Left ventricle myocardium inferior (tissue), 1 donor: ENCODE data around the gene GDF11. TPM values are rescaled to one million over a fixed set of nuclear protein-coding genes. Genes with fewer than 3 reads are reported as not detected.

Experiments used
- DNase-seq: peaks from one replicate; pipeline ENCODE4 v3.0.0-alpha.2; 2020
- H3K27ac ChIP-seq: fragments of 200-600 bp; replicated peaks from 2 replicates; pipeline ENCODE4 v1.8.0; 2021
- H3K27me3 ChIP-seq: fragments of 200-600 bp; 2 replicates; pipeline ENCODE4 v1.8.0; 2021; ENCODE audit warnings: low read depth
- H3K36me3 ChIP-seq: fragments of 200-600 bp; 2 replicates; pipeline ENCODE4 v1.8.0; 2021
- H3K4me1 ChIP-seq: fragments of 200-600 bp; 2 replicates; pipeline ENCODE4 v1.8.0; 2021
- H3K4me3 ChIP-seq: fragments of 200-600 bp; 2 replicates; pipeline ENCODE4 v1.8.0; 2021; ENCODE audit warnings: mild to moderate bottlenecking, moderate library complexity
- H3K9me3 ChIP-seq: fragments of 200-600 bp; replicated peaks from 2 replicates; pipeline ENCODE4 v1.8.0; 2021
- intact Hi-C: fragments of 100-400 bp; cut with micrococcal nuclease; formaldehyde crosslinking; loops from one replicate; pipeline ENCODE4 v1.11.0; 2022
- total RNA-seq: library from RNA; stranded (reverse); fragmentation: NEBNext Ultra II Directional; extraction: Animal tissue kit (Norgen Biotek cat#: 25700); gene quantifications from one replicate; pipeline ENCODE4 v1.2.1, GENCODE V29; 2021
- TF ChIP-seq, protein P1 (sequence below): fragments of 200-600 bp; IDR thresholded peaks from 2 replicates; pipeline ENCODE4 v1.8.0; 2021; ENCODE audit warnings: antibody characterized with exemption, mild to moderate bottlenecking, borderline replicate concordance
- donor health status: DM: no; HTN: yes; CAD: no; lungs with severe emphysema.

Gene GDF11
- total RNA-seq, 1 donor from 2014 or later: 15.6 TPM

DNA sequence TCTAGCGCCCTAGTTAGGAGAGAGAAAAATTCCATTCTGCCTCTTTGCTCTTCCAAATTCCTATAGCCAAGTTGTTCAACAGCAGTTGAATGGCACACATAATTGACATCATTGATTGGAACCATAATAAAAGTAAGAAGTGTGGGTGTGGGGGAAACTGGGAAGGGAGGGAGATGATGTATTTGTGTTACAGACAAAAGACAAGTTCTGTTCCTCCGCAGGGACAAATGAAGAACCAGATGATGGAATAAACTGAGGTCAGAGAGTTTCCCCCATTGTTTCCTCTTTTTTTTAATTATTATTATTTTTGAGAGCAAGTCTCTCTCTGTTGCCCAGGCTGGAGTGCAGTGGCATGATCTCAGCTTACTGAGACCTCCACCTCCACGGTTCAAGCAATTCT, 34.9 kb downstream of the GDF11 start:
- Histone ChIP-seq H3K36me3 (peaks cover 56% of the 10 kb centered on the region), H3K4me1 (no peaks in the 10 kb centered on the region), H3K4me3 (no peak overlapping the region), H3K27ac (no peak overlapping the region), H3K27me3 (no peaks in the 10 kb centered on the region), H3K9me3 (no peaks in the 10 kb centered on the region)
- DNase-seq: no peak
- TF ChIP-seq, protein P1, sequence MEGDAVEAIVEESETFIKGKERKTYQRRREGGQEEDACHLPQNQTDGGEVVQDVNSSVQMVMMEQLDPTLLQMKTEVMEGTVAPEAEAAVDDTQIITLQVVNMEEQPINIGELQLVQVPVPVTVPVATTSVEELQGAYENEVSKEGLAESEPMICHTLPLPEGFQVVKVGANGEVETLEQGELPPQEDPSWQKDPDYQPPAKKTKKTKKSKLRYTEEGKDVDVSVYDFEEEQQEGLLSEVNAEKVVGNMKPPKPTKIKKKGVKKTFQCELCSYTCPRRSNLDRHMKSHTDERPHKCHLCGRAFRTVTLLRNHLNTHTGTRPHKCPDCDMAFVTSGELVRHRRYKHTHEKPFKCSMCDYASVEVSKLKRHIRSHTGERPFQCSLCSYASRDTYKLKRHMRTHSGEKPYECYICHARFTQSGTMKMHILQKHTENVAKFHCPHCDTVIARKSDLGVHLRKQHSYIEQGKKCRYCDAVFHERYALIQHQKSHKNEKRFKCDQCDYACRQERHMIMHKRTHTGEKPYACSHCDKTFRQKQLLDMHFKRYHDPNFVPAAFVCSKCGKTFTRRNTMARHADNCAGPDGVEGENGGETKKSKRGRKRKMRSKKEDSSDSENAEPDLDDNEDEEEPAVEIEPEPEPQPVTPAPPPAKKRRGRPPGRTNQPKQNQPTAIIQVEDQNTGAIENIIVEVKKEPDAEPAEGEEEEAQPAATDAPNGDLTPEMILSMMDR: no peak
- intact Hi-C loops: no loop called here

DNA sequence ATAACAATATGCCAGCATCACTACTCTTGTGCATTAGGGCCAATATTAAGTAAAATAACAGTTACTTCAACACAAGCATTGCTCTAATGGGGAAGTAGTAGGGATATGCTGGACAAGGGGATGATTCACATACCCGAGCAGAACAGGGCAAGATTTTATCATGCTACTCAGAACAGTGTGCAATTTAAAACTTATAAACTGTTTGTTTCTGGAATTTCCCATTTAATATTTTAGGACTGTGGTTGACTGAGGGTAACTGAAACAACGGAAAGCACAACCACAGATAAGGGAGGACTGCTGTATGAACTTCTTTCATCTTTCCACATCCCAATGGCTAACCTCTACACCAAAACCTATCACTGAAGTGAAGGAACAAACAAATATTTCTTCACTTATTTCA, 37.8 kb downstream of the GDF11 start:
- Histone ChIP-seq H3K9me3 (no peaks in the 10 kb centered on the region), H3K27me3 (no peaks in the 10 kb centered on the region), H3K36me3 (peaks cover 84% of the 10 kb centered on the region), H3K4me1 (no peaks in the 10 kb centered on the region), H3K4me3 (no peak overlapping the region), H3K27ac (no peak overlapping the region)
- DNase-seq: no peak
- TF ChIP-seq, protein P1: no peak
- intact Hi-C loops: no loop called here

DNA sequence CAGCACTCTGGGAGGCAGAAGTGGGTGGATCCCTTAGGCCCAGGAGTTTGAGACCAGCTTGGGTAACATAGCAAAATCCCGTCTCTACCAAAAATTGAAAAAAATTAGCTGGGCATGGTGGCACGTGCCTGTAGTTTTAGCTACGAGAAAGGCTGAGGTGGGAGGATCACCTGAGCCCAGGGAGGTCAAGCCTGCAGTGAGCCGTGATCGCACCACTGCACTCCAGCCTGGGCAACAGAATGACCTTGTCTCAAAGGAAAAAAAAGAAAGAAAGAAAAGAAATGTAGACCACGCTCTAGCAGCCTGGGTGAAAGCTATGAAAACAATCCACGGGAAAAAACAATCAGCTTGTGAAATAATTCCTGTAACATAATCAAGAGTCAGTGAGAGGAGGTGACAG, 45.6 kb downstream of the GDF11 start:
- Histone ChIP-seq H3K27me3 (no peaks in the 10 kb centered on the region), H3K9me3 (no peaks in the 10 kb centered on the region), H3K36me3 (peaks cover 96% of the 10 kb centered on the region), H3K4me3 (no peak overlapping the region), H3K27ac (no peak overlapping the region), H3K4me1 (no peaks in the 10 kb centered on the region)
- intact Hi-C loops: no loop called here
- DNase-seq: no peak
- TF ChIP-seq, protein P1: no peak

- H3K27me3 ChIP-seq: no peaks in the 10 kb centered on the region
- H3K4me1 ChIP-seq: no peaks in the 10 kb centered on the region
- H3K27ac ChIP-seq: no peak overlapping the region
- TF ChIP-seq, protein P1: no peak
- no peaks in the 10 kb centered on the region for H3K9me3 ChIP-seq
- DNase-seq: no peak
- H3K36me3 ChIP-seq: peaks cover 96% of the 10 kb centered on the region
- intact Hi-C loops: no loop called here
- H3K4me3 ChIP-seq: no peak overlapping the region
Observed at GRCh38 chr12:55789171-55789570, 46.2 kb downstream of the GDF11 start.

GRCh38 chr12:55789893-55790292, 47.0 kb downstream of the GDF11 start:
- no peak overlapping the region for H3K4me3 ChIP-seq
- H3K27me3 ChIP-seq: no peaks in the 10 kb centered on the region
- intact Hi-C loops: loop anchor here (10.0 kb wide), 1 partner anchor 45 kb away; the partner anchor contains the start of gene GDF11
- TF ChIP-seq, protein P1: no peak
- no peak overlapping the region for H3K27ac ChIP-seq
- peaks cover 96% of the 10 kb centered on the region for H3K36me3 ChIP-seq
- H3K4me1 ChIP-seq: no peaks in the 10 kb centered on the region
- H3K9me3 ChIP-seq: no peaks in the 10 kb centered on the region
- DNase-seq: no peak
